ENCODE data around the gene SNRNP70. TPM values are rescaled to one million over a fixed set of nuclear protein-coding genes. Genes with fewer than 3 reads are reported as not detected.

SNRNP70 gene
- total and polyA plus RNA-seq, 2 of the 13 experiments (the other 11 are each of a cell fraction or from before 2014, with no cell fraction given): 150 to 210 TPM

DNA sequence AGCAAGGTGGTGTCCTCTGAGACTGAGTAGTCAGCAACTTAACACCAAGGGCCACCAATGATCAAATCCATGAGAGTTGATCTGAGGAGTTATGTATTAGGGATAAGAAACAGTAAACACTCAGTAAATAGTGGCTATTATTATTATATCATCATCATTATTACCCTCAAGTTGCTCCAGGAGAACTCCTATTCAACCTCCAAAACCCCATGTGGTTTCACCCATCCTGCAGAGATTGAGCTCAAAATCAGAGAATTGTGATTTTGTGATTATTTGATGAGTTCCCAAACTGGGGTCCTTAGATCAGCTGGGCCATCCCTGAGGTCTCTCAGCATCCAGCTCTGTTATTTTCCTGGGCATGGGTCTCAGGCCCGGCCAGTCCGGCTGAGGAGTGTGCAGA is 24.3 kb upstream of the SNRNP70 start:
- Histone ChIP-seq H3K79me2 (ENCODE audit: insufficient read depth, low read length) (no peaks in the 10 kb centered on the region), H3K4me3 (replicated peaks in 1 of 3; ENCODE audit: insufficient read depth in 1 of 3, low read depth in 2 of 3, low read length in 3 of 3) (no peak overlapping the region), H4K20me1 (ENCODE audit: insufficient read depth, low read length) (no peaks in the 10 kb centered on the region), H3K9me3 (ENCODE audit: low read length) (no peaks in the 10 kb centered on the region), H3K27ac (ENCODE audit: extremely low read length, insufficient read depth, low read length) (no peak overlapping the region), H3K27me3 (ENCODE audit: control insufficient read depth in 1 of 2, insufficient read depth in 2 of 2, low read length in 2 of 2) (peaks cover 7 to 64% of the 10 kb centered on the region in 2 experiments; a peak in 4 of 5 replicates), H3K4me2 (ENCODE audit: low read depth, low read length) (no peak overlapping the region), H3K36me3 (replicated peaks in 1 of 2; ENCODE audit: control insufficient read depth in 1 of 2, insufficient read depth in 2 of 2, low read length in 2 of 2) (no peaks in the 10 kb centered on the region), H2AFZ (ENCODE audit: low read length) (no peak overlapping the region), H3K4me1 (ENCODE audit: insufficient read depth, low read length) (peaks cover 21% of the 10 kb centered on the region), H3K9ac (ENCODE audit: insufficient read depth, low read depth, low read length) (no peak overlapping the region)
- POLR2A ChIA-PET: no interaction called here
- FAIRE-seq (no peak), ATAC-seq (no peak), DNase-seq (ENCODE audit: low spot score) (no peak)
- CTCF ChIA-PET (ENCODE audit: low intra/inter-chr PET ratio, low total read pairs): no interaction called here
- BruUV-seq (replicated peaks): no TSS peak
- in situ Hi-C loops (cut with HindIII; ENCODE audit: extremely low pct_ligation_motif_present, low pct_unique_long_range_greater_than_20kb) (no loop called here), intact Hi-C loops (cut with micrococcal nuclease; ENCODE audit: unreplicated experiment) (no loop called here)
- 43% methylated on average over 2 of the region's 2 CpGs for WGBS (ENCODE audit: low lambda C conversion rate)
- no peak for TF ChIP-seq NR2F2 (IDR thresholded peaks at IDR 0.05; ENCODE audit: borderline replicate concordance, low read depth)
- TF ChIP-seq MED13 (CRISPR knock-in tag; IDR thresholded peaks at IDR 0.05): no peak

DNA sequence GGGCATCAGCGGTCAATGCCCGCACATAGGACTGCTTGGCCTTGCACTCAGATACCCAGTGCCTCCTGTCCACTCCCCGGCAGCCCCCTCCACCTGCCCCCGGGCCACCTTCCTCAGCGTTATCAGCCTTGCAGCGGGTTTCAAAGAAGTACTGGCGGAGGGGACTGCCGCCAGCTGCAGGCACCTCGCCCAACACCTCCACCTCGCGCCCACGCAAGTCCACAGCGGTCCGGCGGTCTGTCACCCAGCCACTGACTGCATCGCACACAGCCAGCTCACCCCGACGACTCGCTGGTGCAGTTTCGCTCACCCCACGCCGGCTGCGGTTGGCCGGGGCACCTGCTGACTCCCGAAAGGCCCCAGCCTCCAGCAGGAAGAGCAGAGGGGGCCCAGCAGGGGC is 23.8 kb upstream of the SNRNP70 start:
- intact Hi-C loops (cut with micrococcal nuclease; ENCODE audit: unreplicated experiment) (no loop called here), in situ Hi-C loops (cut with HindIII; ENCODE audit: extremely low pct_ligation_motif_present, low pct_unique_long_range_greater_than_20kb) (no loop called here)
- ChIA-PET POLR2A (no interaction called here), CTCF (ENCODE audit: low intra/inter-chr PET ratio, low total read pairs) (no interaction called here)
- FAIRE-seq (no peak), ATAC-seq (no peak), DNase-seq (ENCODE audit: low spot score) (no peak)
- no peaks in the 10 kb centered on the region for H4K20me1 ChIP-seq (ENCODE audit: insufficient read depth, low read length)
- peaks cover 8 to 67% of the 10 kb centered on the region in 2 experiments; a peak in 4 of 5 replicates for H3K27me3 ChIP-seq (ENCODE audit: control insufficient read depth in 1 of 2, insufficient read depth in 2 of 2, low read length in 2 of 2)
- H2AFZ ChIP-seq (ENCODE audit: low read length): no peak overlapping the region
- no peak overlapping the region for H3K4me2 ChIP-seq (ENCODE audit: low read depth, low read length)
- BruUV-seq (replicated peaks): no TSS peak
- WGBS (ENCODE audit: low lambda C conversion rate): 11% methylated on average over 3 of the region's 25 CpGs
- H3K36me3 ChIP-seq (replicated peaks in 1 of 2; ENCODE audit: control insufficient read depth in 1 of 2, insufficient read depth in 2 of 2, low read length in 2 of 2): no peaks in the 10 kb centered on the region
- no peak overlapping the region for H3K4me3 ChIP-seq (replicated peaks in 1 of 3; ENCODE audit: insufficient read depth in 1 of 3, low read depth in 2 of 3, low read length in 3 of 3)
- no peak overlapping the region for H3K9ac ChIP-seq (ENCODE audit: insufficient read depth, low read depth, low read length)
- H3K9me3 ChIP-seq (ENCODE audit: low read length): no peaks in the 10 kb centered on the region
- H3K79me2 ChIP-seq (ENCODE audit: insufficient read depth, low read length): no peaks in the 10 kb centered on the region
- H3K27ac ChIP-seq (ENCODE audit: extremely low read length, insufficient read depth, low read length): no peak overlapping the region
- peaks cover 19% of the 10 kb centered on the region for H3K4me1 ChIP-seq (ENCODE audit: insufficient read depth, low read length)
- TF ChIP-seq, protein P1, sequence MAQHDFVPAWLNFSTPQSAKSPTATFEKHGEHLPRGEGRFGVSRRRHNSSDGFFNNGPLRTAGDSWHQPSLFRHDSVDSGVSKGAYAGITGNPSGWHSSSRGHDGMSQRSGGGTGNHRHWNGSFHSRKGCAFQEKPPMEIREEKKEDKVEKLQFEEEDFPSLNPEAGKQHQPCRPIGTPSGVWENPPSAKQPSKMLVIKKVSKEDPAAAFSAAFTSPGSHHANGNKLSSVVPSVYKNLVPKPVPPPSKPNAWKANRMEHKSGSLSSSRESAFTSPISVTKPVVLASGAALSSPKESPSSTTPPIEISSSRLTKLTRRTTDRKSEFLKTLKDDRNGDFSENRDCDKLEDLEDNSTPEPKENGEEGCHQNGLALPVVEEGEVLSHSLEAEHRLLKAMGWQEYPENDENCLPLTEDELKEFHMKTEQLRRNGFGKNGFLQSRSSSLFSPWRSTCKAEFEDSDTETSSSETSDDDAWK (CRISPR knock-in tag; IDR thresholded peaks at IDR 0.05): no peak
- TF ChIP-seq, protein P2, sequence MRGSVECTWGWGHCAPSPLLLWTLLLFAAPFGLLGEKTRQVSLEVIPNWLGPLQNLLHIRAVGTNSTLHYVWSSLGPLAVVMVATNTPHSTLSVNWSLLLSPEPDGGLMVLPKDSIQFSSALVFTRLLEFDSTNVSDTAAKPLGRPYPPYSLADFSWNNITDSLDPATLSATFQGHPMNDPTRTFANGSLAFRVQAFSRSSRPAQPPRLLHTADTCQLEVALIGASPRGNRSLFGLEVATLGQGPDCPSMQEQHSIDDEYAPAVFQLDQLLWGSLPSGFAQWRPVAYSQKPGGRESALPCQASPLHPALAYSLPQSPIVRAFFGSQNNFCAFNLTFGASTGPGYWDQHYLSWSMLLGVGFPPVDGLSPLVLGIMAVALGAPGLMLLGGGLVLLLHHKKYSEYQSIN (CRISPR knock-in tag; IDR thresholded peaks at IDR 0.05; ENCODE audit: borderline replicate concordance): no peak
- TF ChIP-seq ZNF10 (CRISPR knock-in tag; IDR thresholded peaks at IDR 0.05; ENCODE audit: borderline replicate concordance, low read depth) (no peak), DNMT3B (CRISPR knock-in tag; conservative IDR thresholded peaks at IDR 0.05) (no peak), ZNF761 (CRISPR knock-in tag; conservative IDR thresholded peaks at IDR 0.05) (no peak), ZNF337 (CRISPR knock-in tag; IDR thresholded peaks at IDR 0.05; ENCODE audit: borderline replicate concordance, low read depth) (no peak), TCF7 (IDR thresholded peaks at IDR 0.05; ENCODE audit: low read depth) (no peak), SAP130 (CRISPR knock-in tag; IDR thresholded peaks at IDR 0.05; ENCODE audit: low read depth) (no peak), RXRA (CRISPR knock-in tag; IDR thresholded peaks at IDR 0.05) (no peak), ZNF225 (CRISPR knock-in tag; IDR thresholded peaks at IDR 0.05) (no peak)
- TF ChIP-seq, protein P3, sequence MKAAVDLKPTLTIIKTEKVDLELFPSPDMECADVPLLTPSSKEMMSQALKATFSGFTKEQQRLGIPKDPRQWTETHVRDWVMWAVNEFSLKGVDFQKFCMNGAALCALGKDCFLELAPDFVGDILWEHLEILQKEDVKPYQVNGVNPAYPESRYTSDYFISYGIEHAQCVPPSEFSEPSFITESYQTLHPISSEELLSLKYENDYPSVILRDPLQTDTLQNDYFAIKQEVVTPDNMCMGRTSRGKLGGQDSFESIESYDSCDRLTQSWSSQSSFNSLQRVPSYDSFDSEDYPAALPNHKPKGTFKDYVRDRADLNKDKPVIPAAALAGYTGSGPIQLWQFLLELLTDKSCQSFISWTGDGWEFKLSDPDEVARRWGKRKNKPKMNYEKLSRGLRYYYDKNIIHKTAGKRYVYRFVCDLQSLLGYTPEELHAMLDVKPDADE (CRISPR knock-in tag; IDR thresholded peaks at IDR 0.05): no peak
- TF ChIP-seq, protein P4, sequence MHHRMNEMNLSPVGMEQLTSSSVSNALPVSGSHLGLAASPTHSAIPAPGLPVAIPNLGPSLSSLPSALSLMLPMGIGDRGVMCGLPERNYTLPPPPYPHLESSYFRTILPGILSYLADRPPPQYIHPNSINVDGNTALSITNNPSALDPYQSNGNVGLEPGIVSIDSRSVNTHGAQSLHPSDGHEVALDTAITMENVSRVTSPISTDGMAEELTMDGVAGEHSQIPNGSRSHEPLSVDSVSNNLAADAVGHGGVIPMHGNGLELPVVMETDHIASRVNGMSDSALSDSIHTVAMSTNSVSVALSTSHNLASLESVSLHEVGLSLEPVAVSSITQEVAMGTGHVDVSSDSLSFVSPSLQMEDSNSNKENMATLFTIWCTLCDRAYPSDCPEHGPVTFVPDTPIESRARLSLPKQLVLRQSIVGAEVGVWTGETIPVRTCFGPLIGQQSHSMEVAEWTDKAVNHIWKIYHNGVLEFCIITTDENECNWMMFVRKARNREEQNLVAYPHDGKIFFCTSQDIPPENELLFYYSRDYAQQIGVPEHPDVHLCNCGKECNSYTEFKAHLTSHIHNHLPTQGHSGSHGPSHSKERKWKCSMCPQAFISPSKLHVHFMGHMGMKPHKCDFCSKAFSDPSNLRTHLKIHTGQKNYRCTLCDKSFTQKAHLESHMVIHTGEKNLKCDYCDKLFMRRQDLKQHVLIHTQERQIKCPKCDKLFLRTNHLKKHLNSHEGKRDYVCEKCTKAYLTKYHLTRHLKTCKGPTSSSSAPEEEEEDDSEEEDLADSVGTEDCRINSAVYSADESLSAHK (CRISPR knock-in tag; IDR thresholded peaks at IDR 0.05; ENCODE audit: borderline replicate concordance): no peak
